ENCODE data around the gene TMOD1.
A peak's percentile ranks its signal among the peaks of the same experiment; 100 is the strongest.
"Not testable (repeated sequence)": the region's sequence is repeated elsewhere in the genome, so short reads cannot be mapped to it uniquely, and the experiment has no call there.

TMOD1 gene

DNA sequence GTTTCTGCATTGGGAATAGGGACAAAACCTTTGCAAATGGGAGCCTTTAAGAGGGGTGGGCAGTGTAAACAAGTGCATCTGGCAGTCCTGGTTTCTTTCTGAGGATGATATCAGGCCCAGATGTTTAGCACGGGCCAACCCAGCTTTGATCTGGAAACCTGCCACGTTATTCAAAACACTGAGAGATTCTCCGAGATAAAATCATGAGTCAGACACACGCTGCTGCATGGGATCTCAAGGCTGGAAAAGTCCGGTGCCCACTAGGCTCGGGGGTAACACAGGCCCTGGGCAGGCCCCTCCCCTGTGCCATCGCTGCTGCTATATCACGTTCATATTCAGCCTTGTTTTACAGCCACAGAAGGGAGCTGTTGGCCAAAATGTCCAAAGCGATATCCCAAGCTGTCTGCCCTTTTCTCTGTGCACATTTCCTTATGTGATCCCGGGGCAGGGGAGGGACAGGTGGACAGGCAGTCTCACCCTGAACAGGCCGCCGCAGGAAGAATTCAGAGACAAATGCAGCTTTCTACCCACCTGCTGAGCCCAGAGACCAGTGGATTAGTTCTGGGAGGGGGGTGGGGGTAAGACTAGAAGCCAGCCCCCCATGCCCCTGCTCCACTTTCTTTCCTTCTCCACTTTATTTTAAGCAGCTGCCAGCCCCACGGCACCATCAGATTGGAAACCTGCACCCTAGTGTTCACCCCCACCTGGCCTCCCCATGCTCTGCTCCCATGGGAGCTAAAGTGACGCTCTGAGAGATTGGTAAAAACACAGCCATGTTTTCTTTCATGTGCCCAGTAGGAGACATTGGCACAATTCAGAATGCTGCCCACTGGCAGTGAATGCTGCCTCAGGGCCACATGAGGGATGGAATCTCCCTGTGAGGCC, 63.1 kb downstream of the TMOD1 start:
- no peak for DNase-seq (ENCODE audit: low read depth in 2 of 2, low spot score in 1 of 2)

DNA sequence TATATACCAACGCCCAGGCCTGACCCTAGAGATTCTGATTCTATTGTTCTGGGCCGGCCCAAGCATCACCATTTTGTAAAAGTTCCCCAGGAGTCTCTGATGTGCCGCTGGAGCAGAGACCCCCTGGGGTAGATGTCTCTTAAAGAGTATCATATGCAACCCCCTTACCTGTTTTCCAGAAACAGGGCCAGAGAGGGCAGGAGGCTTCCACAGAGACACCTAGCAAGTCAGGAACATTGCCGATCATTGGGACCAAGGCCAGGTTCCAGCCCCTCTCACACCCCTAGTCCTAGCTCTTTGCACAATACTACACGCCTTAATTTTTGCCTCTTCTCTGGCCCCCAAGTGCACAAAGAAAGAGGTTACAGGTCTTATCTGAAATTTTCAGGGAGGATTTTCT, 63.8 kb downstream of the TMOD1 start:
- no peak for DNase-seq (ENCODE audit: low read depth in 2 of 2, low spot score in 1 of 2)

DNA sequence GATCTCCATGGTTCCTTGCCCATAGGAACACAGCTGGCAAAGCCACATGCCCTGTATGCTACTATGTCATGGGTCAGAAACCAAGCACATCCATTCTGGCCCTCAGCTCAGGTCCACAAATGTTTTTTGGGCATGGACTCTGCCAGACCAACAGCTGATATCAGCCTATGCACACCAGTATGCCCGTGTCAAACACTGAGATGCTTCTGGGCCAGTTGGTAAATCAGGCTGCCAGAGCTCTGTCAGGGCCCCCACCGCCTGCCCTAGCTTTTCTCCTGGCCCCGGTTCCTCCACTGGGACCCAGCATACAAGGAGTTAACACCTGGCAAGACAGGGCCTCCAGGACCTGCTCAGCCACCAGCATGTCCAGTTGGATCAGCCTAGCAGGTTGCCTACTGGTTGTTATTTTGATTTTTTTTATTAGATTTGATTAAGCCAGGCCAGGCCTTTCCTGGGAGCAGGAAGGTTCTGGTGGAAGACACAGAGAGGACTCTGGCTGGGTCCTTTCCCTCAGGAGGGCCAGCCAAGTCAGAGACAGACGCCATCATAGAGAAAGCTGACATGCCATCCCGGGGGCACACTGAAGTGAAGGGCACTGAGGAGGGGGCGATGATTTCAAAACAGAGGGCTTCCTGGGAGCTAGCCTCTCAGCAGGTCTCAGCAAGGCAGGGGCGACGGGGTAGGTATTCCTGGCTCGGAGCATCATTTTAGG, 65.9 kb downstream of the TMOD1 start:
- DNase-seq (ENCODE audit: low read depth in 2 of 2, low spot score in 1 of 2), result no peak

DNA sequence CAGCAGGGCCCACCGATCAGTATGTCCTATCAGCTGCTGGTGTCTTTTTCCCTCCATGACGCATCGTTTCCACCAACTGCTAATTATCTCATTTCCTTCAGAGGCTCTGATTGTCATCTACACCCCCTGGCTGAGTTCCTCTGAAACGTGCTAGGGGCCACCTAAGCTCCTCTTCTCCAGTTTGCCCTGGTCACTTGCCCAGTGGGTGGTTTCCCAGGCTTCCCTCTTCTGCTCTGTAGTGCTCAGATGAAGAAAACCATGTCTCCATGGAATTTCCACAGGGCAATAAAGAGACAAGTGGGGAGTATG, 66.4 kb downstream of the TMOD1 start:
- DNase-seq (ENCODE audit: low read depth in 2 of 2, low spot score in 1 of 2), result no peak

DNA sequence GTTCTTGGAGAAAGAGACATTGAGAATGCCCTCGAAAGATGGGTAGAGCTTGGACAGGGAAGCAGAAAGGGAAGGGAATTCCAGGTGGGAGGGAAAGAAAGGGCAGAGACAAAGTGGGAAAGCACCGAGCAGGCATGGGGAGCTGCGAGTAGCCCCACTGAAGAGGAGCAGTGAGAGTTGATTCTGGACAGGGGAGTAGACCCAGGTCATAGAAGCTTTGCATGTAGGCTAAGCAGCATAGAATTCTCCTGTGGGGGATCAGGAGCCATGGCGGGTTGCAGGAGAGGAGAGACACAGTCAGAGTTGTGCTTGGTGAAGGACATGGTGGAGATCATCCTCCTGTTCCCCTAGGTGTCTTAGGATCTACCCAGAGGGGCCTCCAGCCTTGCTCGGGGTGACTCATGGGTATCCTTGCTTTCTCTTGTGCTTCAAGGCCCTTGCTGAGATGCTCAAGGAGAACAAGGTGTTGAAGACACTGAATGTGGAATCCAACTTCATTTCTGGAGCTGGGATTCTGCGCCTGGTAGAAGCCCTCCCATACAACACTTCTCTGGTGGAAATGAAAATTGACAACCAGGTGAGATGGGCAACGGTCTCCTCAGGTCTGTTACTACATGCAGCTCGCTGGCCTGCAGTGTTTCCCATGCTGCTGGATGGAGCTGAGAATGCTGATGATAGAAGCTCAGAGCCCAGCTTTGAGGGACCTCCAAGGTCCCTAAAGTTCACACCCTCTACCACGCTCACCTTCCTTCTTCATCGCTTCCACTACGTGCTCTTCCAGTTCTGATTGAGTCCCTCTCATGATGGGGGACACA, 67.2 kb downstream of the TMOD1 start:
- DNase-seq (ENCODE audit: low read depth in 2 of 2, low spot score in 1 of 2), result no peak

DNA sequence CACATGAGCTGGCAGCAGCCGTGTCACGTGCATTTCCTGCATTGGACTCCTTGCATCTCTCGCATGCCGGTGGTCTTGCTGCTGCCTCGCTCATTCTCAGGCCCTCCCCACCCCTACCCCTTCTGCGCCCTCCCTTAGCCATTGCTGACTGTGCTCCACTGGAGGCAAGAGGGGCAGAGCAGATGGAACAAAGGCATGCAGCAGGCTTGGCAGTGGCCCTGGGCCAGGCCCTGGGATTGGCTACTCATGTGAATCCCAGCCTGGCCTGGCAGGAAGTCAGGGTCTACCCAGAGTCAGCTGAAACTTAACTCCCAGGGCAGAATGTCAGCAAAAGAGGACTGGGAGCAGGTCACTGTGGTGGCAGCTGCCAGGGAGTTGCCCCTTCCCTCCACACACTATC, 69.4 kb downstream of the TMOD1 start:
- no peak for DNase-seq (ENCODE audit: low read depth in 2 of 2, low spot score in 1 of 2)

DNA sequence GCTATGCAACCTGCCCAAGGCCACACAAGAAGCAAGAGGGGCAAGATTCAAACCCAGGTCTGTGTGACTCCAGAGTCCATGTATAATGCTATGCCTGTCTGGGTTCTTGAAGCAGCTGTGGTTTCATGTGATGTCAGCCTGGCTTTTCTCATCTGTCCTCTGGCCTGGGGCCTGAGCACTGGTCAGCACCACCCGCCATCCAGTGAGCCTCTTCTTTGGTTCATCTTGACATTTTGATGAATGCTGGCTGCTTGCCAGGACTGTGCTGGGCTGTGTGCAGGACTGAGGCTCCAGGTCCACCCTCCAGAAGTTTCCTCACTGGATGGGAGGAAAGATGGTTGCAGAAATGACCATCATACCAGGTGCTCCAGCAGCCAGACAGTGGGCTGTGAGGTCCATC, 70.2 kb downstream of the TMOD1 start:
- no peak for DNase-seq (ENCODE audit: low read depth in 2 of 2, low spot score in 1 of 2)

DNA sequence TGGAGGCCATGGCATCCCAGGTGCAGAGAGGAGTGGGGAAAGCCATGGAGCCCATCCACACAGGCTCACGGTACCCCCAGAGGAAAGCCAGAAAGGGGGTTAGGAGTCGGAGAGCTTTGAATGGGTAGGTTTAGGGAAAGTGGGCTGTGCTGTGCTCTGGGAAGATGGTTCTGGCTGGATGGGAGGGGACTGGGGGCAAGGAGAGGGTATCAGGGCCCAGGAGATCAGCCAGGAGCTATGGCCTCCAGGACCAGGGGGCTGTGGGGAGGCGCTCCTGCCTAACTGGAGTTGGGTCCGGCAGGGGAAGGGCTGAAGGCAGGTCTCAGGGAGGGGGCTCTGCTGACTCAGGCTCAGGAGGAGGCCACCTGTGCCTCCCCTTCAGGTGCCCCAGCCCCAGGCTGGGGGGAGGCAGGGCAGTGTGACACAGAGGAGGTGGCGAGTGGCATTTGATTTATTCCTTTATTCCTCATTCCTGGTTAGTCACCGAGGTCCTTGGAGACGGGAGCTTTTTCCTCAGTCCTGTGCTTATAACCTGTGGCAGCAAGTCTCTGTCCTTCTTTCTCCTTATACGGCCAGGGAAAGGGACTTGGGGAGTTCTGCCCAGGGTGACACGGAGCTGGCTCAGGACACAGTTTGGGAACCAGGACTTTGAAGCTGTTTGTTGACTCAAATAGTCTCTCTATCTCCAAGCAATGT, 70.9 kb downstream of the TMOD1 start:
- DNase-seq (ENCODE audit: low read depth in 2 of 2, low spot score in 1 of 2), result no peak

DNA sequence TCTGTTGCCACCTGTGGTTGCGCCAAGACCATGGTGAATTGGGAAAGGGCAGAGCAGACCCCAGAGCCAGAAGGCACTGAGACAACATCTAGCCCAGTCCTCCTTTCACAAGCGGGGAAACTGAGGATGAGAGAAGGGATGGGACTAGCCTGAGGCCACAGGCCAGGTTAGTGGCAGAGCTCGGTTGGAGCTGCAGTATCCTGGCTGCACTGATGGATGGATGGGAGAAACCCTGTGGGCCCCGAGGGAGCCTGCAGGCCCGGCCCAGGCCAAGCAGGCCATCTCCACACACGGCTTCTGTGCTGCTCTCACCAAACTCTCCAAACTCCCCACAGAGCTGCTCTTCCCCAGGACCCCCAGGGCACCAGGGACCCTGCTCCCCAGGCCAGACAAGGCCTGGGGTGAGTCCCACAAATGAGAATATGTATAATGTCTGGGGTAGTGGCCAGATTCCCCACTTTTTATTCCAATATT, 71.5 kb downstream of the TMOD1 start:
- DNase-seq (ENCODE audit: low read depth in 2 of 2, low spot score in 1 of 2), result no peak

DNA sequence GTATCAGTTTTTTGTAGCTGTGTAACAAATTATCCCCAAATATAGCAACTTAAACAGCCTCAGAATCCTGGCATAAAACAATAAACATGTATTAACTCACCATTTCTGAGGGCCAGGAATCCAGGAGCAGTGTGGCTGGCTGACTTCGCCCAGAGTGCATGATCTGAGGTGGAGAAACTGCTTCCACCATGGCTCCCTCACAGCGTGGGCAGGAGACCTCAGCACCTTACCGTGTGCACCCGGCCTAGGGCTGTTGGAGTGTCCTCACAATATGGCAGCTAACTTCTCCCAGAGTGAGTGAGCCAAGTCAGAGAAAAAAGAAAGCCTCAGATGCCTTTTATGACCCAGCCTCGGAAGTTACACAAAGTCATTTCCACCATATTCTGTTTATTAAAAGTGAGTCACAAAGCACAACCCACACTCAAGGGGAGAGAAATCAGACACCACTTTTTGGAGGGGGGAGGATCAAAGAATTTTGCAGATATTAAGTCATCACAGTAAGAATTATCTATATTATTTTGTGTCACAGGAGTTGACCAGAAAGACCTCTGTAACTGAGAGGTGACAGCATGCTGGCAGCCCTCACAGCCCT, 72.1 kb downstream of the TMOD1 start:
- DNase-seq (ENCODE audit: low read depth in 2 of 2, low spot score in 1 of 2), result no peak

DNA sequence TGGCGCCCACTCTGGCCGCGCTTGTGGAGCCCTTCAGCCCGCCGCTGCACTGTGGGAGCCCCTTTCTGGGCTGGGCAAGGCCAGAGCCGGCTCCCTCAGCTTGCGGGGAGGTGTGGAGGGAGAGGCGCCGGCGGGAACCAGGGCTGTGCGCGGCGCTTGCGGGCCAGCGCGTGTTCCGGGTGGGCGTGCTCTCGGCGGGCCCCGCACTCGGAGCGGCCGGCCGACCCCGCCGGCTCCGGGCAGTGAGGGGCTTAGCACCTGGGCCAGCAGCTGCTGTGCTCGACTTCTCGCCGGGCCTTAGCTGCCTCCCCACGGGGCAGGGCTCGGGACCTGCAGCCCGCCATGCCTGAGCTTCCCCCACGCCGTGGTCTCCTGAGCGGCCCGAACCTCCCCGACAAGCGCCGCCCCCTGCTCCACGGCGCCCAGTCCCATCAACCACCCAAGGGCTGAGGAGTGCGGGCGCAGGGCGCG, 72.7 kb downstream of the TMOD1 start:
- not testable (repeated sequence) for DNase-seq (ENCODE audit: low read depth in 2 of 2, low spot score in 1 of 2)

DNA sequence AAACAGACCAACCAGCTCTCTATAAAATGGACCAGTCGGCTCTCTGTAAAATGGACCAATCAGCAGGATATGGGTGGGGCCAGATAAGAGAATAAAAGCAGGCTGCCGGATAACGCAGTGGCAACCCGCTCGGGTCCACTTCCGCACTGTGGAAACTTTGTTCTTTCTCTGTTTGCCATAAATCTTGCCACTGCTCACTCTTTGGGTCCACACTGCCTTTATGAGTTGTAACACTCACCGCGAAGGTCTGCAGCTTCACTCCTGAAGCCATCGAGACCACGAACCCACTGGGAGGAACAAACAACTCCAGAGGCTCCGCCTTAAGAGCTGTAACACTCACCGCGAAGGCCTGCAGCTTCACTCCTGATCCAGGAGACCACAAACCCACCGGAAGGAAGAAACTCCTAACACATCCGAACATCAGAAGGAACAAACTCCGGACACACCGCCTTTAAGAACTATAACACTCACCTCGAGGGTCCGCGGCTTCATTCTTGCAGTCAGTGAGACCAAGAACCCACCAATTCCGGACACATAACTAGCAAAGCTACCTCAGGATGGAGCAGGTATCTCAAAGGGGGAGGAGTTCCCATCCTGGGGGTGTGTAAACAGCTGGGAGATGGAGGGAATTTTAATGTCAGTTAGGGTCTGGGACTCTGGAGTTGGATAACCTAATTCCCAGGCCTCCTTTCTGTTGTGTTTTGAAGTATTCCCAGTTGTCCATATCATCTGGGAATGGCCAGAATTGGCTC, 73.6 kb downstream of the TMOD1 start:
- DNase-seq (ENCODE audit: low read depth in 2 of 2, low spot score in 1 of 2), result peak in 1 of 2 donors; percentile 1

DNA sequence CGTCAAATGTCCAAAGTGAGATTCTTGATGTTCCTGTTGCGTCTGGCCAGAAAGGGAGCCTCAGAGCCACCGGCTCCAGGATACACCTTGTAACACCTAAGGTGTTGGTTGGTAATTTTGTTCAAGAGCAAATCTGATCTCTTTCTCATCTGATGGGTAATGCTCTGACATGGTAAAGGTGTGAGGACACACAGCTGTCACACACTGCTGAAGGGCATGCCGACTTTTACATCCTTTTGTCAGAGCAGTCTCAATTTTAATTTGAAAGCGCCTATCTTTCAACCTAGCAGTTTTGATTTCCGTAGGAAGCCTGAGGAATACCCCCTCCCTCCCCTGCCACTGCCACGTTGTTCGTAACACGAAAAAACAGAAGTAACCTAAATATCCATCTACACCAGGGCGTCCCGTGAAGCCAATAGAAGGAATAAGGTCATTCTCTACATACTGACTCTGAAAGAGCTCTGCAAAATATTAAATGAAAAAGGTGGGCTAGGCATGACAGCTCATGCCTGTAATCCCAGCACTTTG, 74.3 kb downstream of the TMOD1 start:
- no peak for DNase-seq (ENCODE audit: low read depth in 2 of 2, low spot score in 1 of 2)

DNA sequence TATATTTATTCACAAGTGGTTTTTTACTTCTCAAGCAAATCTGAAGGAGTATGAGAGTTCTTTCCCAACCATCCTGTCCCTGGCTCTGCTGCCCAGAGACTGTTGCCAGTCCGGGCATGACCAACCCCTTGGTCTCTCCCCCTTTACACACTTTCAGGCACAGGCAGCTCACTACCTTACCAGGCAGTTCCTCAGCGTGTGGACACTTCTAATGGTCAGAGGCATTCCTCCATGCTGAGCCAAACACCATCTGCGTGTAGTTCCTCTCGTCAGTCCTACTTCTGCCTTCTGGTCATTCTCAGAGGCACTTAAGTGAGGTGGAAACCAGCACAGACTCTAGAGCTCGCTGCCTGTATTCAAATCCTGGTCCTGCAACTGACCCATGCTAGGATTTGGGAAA, 75.6 kb downstream of the TMOD1 start:
- DNase-seq (ENCODE audit: low read depth in 2 of 2, low spot score in 1 of 2), result no peak

DNA sequence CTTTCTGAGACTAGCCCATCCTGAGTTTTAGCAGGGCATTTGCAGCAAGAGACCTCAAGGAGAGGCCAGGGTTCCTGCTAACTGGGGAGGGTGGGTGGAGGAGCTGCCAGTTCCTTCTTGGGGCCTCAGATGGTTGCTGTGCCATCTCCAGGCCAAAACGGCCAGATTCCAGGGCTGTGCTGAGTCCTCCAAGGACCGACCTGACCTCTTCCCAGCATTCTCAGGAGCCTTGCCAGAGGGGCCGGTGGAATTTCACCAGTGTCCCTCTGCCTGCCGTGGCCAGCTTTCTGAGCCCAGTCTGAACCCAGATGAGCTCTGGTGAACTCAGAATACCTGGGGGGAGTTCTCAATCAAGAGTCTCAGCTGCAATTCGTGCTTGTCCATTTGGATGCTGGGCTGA, 77.4 kb downstream of the TMOD1 start:
- DNase-seq (ENCODE audit: low read depth in 2 of 2, low spot score in 1 of 2), result no peak

DNA sequence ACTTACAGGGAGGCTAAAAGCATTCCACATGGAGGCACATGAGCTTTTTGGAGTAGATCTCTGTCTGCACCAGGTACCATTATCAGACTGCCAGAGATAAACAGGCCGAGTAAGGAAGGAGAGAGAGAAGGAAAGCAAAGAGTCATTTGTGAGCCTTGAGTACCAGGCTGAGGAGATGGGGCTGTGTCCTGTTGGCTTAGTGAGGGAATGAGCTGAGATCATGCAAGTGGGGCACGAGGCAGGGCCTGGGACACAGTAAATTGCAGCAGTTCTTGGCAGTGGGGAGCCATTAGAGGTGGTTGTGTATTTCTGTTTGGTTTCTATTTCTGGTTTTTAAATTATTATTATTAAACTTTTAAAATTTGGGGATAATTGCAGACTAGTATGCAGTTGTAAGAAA, 78.4 kb downstream of the TMOD1 start:
- no peak for DNase-seq (ENCODE audit: low read depth in 2 of 2, low spot score in 1 of 2)

DNA sequence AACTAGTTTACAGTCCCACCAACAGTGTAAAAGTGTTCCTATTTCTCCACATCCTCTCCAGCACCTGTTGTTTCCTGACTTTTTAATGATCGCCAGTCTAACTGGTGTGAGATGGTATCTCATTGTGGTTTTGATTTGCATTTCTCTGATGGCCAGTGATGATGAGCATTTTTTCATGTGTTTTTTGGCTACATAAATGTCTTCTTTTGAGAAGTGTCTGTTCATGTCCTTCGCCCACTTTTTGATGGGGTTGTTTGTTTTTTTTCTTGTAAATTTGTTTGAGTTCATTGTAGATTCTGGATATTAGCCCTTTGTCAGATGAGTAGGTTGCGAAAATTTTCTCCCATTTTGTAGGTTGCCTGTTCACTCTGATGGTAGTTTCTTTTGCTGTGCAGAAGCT, 80.1 kb downstream of the TMOD1 start:
- not testable (repeated sequence) for DNase-seq (ENCODE audit: low read depth in 2 of 2, low spot score in 1 of 2)

DNA sequence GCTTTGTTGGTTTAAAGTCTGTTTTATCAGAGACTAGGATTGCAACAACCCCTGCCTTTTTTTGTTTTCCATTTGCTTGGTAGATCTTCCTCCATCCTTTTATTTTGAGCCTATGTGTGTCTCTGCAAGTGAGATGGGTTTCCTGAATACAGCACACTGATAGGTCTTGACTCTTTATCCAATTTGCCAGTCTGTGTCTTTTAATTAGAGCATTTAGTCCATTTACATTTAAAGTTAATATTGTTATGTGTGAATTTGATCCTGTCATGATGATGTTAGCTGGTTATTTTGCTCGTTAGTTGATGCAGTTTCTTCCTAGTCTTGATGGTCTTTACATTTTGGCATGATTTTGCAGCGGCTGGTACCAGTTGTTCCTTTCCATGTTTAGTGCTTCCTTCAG, 83.3 kb downstream of the TMOD1 start:
- not testable (repeated sequence) for DNase-seq (ENCODE audit: low read depth in 2 of 2, low spot score in 1 of 2)

DNA sequence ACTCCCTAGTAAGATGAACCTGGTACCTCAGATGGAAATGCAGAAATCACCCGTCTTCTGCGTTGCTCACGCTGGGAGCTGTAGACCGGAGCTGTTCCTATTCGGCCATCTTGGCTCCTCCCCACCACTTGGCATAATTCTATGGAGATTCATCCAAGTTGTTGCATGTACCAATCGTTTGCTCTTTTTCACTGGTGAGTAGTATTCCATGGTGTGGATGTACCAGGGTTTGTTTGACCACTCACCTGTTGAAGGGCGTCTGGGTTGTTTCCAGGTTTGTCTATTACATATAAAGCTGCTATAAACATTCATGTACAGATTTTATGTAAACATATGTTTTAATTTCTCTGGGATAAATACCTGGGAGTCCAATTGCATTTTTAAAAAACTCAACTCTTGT, 85.4 kb downstream of the TMOD1 start:
- not testable (repeated sequence) for DNase-seq (ENCODE audit: low read depth in 2 of 2, low spot score in 1 of 2)

DNA sequence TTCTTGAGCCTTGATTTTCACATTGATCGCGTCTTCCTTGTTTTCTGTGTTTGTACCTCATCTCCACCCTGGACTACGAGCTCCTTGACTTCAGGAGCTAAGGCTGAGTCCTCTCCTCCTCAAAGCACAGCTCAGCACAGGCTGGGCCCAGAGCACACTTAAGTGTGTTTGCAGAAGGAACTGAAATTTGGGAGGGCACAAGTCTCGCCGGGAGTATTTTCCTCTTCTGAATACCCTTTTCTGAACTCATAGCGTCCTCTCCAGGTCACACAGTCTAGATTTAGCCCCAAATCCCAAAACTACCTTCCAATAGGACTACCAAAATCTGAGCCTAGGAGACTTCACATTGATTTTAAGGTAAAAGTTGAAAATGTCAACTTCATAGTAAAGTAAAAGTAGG, 90.1 kb downstream of the TMOD1 start:
- no peak for DNase-seq (ENCODE audit: low read depth in 2 of 2, low spot score in 1 of 2)
